ENCODE results near the gene PIK3AP1.
A peak's percentile ranks its signal among the peaks of the same experiment; 100 is the strongest.

The PIK3AP1 gene

DNA sequence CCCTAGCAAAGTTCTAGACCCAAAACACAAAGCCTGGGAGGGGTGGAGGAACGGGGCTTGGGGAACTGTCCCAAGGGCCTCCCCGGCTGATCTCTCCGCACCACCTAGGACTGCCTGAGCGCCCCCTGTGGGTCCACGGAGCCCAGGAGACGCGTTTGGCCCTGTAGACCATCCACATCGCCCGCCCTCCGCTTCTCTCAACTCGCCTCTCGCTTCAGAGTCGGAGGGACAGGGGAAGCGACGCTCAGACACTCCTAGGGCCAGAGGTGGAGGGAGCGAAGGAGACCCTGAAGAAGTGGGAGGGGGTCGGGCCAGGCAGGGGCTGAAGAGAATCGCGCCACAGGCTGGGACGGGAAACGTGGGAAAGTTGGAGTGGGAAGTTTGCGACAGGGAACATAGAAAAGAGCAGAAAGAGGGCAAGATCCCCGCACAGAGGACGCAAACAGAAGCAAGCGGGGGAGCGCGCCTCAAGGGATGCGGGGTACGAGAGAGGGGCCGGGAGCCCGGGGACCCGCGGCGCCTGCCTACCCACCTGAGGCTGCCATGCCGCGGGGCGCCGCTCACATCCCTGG lies 378 bp downstream of the PIK3AP1 start:
- WGBS = under 1% methylated on average over 34 of the region's 38 CpGs
- Histone ChIP-seq H2AFZ (ENCODE audit: low read depth, low read length) (no peak overlapping the region), H2AK5ac (ENCODE audit: low read length, severe bottlenecking) (no peak overlapping the region)

DNA sequence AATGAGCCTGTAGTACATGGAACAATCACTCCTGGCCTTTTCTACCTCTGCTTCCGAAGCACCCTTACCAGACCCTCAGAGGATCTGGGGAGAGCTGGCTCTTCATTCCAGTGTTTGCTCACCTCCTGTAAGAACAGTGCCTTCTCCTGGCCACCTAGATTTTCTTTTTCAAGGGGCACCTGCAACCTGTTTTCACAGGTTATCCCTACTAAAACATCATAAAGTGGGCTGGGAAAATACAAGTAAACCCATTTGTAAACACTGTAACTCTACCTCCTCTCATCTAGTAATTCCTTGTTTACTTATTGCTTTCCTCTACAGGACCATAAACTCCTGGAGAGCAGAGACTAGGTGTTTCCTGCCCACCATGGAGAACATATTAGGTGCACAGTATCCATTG lies 1.1 kb downstream of the PIK3AP1 start:
- Histone ChIP-seq H3K36me3 (ENCODE audit: control insufficient read depth in 1 of 2, insufficient read depth in 2 of 2, low read depth in 1 of 2, low read length in 2 of 2) (no peaks in the 10 kb centered on the region), H2AK5ac (ENCODE audit: low read length, severe bottlenecking) (no peak overlapping the region), H3K14ac (ENCODE audit: low read length in 2 of 2) (no peak overlapping the region)

More for the DNA sequence above, 378 bp downstream of the PIK3AP1 start:
- no peak overlapping the region for H3K27ac ChIP-seq (ENCODE audit: low read length, poor library complexity, severe bottlenecking)
- H3K36me3 ChIP-seq (ENCODE audit: control insufficient read depth in 1 of 2, insufficient read depth in 2 of 2, low read depth in 1 of 2, low read length in 2 of 2) = no peaks in the 10 kb centered on the region
- peak overlapping the region; percentile 58 to 68 for H3K4me3 ChIP-seq (ENCODE audit: insufficient read depth in 1 of 2, low read depth in 1 of 2, low read length in 2 of 2)
- H4K91ac ChIP-seq (ENCODE audit: low read length) = no peak overlapping the region
- H2BK5ac ChIP-seq (ENCODE audit: low read depth, low read length, poor library complexity, severe bottlenecking) = no peak overlapping the region
- DNase-seq = no peak
- H2BK120ac ChIP-seq (ENCODE audit: low read depth, low read length) = no peak overlapping the region
- H2BK15ac ChIP-seq (ENCODE audit: low read depth, poor library complexity, severe bottlenecking) = no peak overlapping the region
- no peak overlapping the region for H3K9ac ChIP-seq (ENCODE audit: low read length)
- H2BK12ac ChIP-seq (ENCODE audit: low read length in 2 of 2) = no peak overlapping the region
- H3K27me3 ChIP-seq (ENCODE audit: control insufficient read depth in 1 of 2, insufficient read depth in 1 of 2, low read length in 2 of 2) = peaks cover 39 to 49% of the 10 kb centered on the region in 2 experiments
- H4K8ac ChIP-seq (ENCODE audit: low read length) = no peak overlapping the region
- peaks cover 12% of the 10 kb centered on the region for H3K4me1 ChIP-seq (ENCODE audit: control insufficient read depth, insufficient read depth, low read depth, low read length)
- H3K9me3 ChIP-seq (ENCODE audit: control insufficient read depth, low read length) = no peaks in the 10 kb centered on the region
- H3K23ac ChIP-seq (ENCODE audit: low read length in 2 of 2) = peak overlapping the region in 1 of 2 experiments; percentile 20
- H3K18ac ChIP-seq (ENCODE audit: low read depth in 1 of 2, low read length in 2 of 2) = no peak overlapping the region
- H3K4ac ChIP-seq (ENCODE audit: low read depth in 1 of 2, low read length in 2 of 2) = no peak overlapping the region
- no peaks in the 10 kb centered on the region for H3K79me1 ChIP-seq (replicated peaks; ENCODE audit: low read length, poor library complexity, severe bottlenecking)
- H3K4me2 ChIP-seq (ENCODE audit: low read length, poor library complexity, severe bottlenecking) = peak overlapping the region; percentile 90
- H3K14ac ChIP-seq (ENCODE audit: low read length in 2 of 2) = no peak overlapping the region

DNA sequence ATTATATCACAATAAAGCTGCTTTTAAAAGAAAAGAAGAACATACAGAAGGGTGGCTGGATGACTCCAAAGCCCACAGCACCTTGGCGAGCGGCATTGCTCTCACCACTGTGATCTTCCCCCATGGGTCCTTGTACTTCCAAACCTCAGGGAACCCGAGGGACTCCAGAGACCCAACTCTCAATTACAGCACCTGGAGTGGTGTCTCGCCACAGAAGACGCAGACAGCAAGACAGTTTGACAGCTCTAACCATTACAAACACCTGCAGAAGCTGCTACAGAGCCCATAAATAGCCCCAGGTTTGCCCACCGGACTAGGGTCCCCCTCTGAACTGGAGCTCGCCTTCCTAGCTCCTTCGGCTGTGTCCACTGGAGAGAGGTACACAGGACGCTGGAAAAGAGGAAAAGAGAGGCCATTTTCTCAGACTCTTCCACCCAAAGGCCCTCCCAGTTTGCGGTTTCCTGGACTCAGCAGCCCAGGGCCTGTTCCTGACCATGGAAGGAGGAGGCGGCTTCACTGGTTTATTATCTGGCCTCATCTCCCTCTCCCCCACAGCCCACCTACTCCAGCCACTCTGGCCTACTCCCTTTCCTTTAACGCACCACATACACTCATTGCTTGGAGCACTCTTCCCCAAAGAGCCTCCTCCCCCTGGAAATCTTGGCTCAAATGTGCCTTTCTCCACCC lies 1.9 kb downstream of the PIK3AP1 start:
- Histone ChIP-seq H2BK15ac (ENCODE audit: low read depth, poor library complexity, severe bottlenecking) (no peak overlapping the region), H3K23ac (ENCODE audit: low read length in 2 of 2) (no peak overlapping the region), H3K27me3 (ENCODE audit: control insufficient read depth in 1 of 2, insufficient read depth in 1 of 2, low read length in 2 of 2) (peaks cover 39 to 42% of the 10 kb centered on the region in 2 experiments), H3K4ac (ENCODE audit: low read depth in 1 of 2, low read length in 2 of 2) (no peak overlapping the region), H3K4me2 (ENCODE audit: low read length, poor library complexity, severe bottlenecking) (no peak overlapping the region), H2AK5ac (ENCODE audit: low read length, severe bottlenecking) (no peak overlapping the region), H3K27ac (ENCODE audit: low read length, poor library complexity, severe bottlenecking) (no peak overlapping the region), H3K18ac (ENCODE audit: low read depth in 1 of 2, low read length in 2 of 2) (no peak overlapping the region), H4K91ac (ENCODE audit: low read length) (no peak overlapping the region), H2BK120ac (ENCODE audit: low read depth, low read length) (no peak overlapping the region), H3K79me1 (replicated peaks; ENCODE audit: low read length, poor library complexity, severe bottlenecking) (no peaks in the 10 kb centered on the region), H3K4me3 (ENCODE audit: insufficient read depth in 1 of 2, low read depth in 1 of 2, low read length in 2 of 2) (no peak overlapping the region), H3K9me3 (ENCODE audit: control insufficient read depth, low read length) (no peaks in the 10 kb centered on the region), H4K8ac (ENCODE audit: low read length) (no peak overlapping the region), H2AFZ (ENCODE audit: low read depth, low read length) (no peak overlapping the region), H3K14ac (ENCODE audit: low read length in 2 of 2) (no peak overlapping the region), H2BK5ac (ENCODE audit: low read depth, low read length, poor library complexity, severe bottlenecking) (no peak overlapping the region), H3K9ac (ENCODE audit: low read length) (no peak overlapping the region), H3K36me3 (ENCODE audit: control insufficient read depth in 1 of 2, insufficient read depth in 2 of 2, low read depth in 1 of 2, low read length in 2 of 2) (no peaks in the 10 kb centered on the region), H3K4me1 (ENCODE audit: control insufficient read depth, insufficient read depth, low read depth, low read length) (peaks cover 12% of the 10 kb centered on the region), H2BK12ac (ENCODE audit: low read length in 2 of 2) (no peak overlapping the region)
- DNase-seq = no peak
- 96% methylated on average over 12 of the region's 12 CpGs for WGBS

More for the DNA sequence above, 1.1 kb downstream of the PIK3AP1 start:
- Histone ChIP-seq H4K91ac (ENCODE audit: low read length) (no peak overlapping the region), H3K9me3 (ENCODE audit: control insufficient read depth, low read length) (no peaks in the 10 kb centered on the region), H3K4me3 (ENCODE audit: insufficient read depth in 1 of 2, low read depth in 1 of 2, low read length in 2 of 2) (no peak overlapping the region), H3K4me1 (ENCODE audit: control insufficient read depth, insufficient read depth, low read depth, low read length) (peaks cover 12% of the 10 kb centered on the region), H2BK15ac (ENCODE audit: low read depth, poor library complexity, severe bottlenecking) (no peak overlapping the region), H2BK12ac (ENCODE audit: low read length in 2 of 2) (no peak overlapping the region), H2BK120ac (ENCODE audit: low read depth, low read length) (no peak overlapping the region), H2BK5ac (ENCODE audit: low read depth, low read length, poor library complexity, severe bottlenecking) (no peak overlapping the region), H4K8ac (ENCODE audit: low read length) (no peak overlapping the region), H2AFZ (ENCODE audit: low read depth, low read length) (no peak overlapping the region), H3K9ac (ENCODE audit: low read length) (no peak overlapping the region), H3K79me1 (replicated peaks; ENCODE audit: low read length, poor library complexity, severe bottlenecking) (no peaks in the 10 kb centered on the region), H3K27me3 (ENCODE audit: control insufficient read depth in 1 of 2, insufficient read depth in 1 of 2, low read length in 2 of 2) (peaks cover 39 to 47% of the 10 kb centered on the region in 2 experiments), H3K27ac (ENCODE audit: low read length, poor library complexity, severe bottlenecking) (no peak overlapping the region), H3K4me2 (ENCODE audit: low read length, poor library complexity, severe bottlenecking) (no peak overlapping the region), H3K23ac (ENCODE audit: low read length in 2 of 2) (no peak overlapping the region), H3K4ac (ENCODE audit: low read depth in 1 of 2, low read length in 2 of 2) (no peak overlapping the region), H3K18ac (ENCODE audit: low read depth in 1 of 2, low read length in 2 of 2) (no peak overlapping the region)
- 94% methylated on average over 1 of the region's 1 CpG for WGBS
- DNase-seq = no peak

DNA sequence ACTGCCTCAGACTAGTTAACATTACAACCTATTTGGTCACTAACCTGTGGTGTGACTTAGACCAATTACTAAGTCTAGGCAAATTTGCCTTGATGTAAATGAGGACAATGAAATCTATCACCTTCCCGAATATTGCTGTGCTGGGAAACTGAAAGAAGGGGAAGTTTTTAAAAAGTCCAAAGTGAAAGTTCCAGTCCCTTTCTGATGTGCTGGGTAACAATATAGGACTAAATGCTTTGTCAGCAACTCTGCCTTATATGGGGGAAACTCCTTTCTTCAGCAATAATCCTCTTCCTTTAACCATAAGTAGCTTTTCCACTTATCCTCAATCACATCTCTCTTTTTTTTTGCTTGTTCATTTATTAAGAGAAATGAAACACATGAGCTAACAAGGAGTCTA lies 3.9 kb downstream of the PIK3AP1 start:
- no peak overlapping the region for H2BK120ac ChIP-seq (ENCODE audit: low read depth, low read length)
- no peak overlapping the region for H3K14ac ChIP-seq (ENCODE audit: low read length in 2 of 2)
- H2BK12ac ChIP-seq (ENCODE audit: low read length in 2 of 2) = no peak overlapping the region
- H4K91ac ChIP-seq (ENCODE audit: low read length) = no peak overlapping the region
- no peaks in the 10 kb centered on the region for H3K79me1 ChIP-seq (replicated peaks; ENCODE audit: low read length, poor library complexity, severe bottlenecking)
- no peak overlapping the region for H2BK5ac ChIP-seq (ENCODE audit: low read depth, low read length, poor library complexity, severe bottlenecking)
- H3K4me2 ChIP-seq (ENCODE audit: low read length, poor library complexity, severe bottlenecking) = no peak overlapping the region
- DNase-seq = no peak
- H2AFZ ChIP-seq (ENCODE audit: low read depth, low read length) = no peak overlapping the region
- no peak overlapping the region for H3K18ac ChIP-seq (ENCODE audit: low read depth in 1 of 2, low read length in 2 of 2)
- no peak overlapping the region for H2BK15ac ChIP-seq (ENCODE audit: low read depth, poor library complexity, severe bottlenecking)
- H3K9ac ChIP-seq (ENCODE audit: low read length) = no peak overlapping the region
- no peaks in the 10 kb centered on the region for H3K36me3 ChIP-seq (ENCODE audit: control insufficient read depth in 1 of 2, insufficient read depth in 2 of 2, low read depth in 1 of 2, low read length in 2 of 2)
- peaks cover 12% of the 10 kb centered on the region for H3K4me1 ChIP-seq (ENCODE audit: control insufficient read depth, insufficient read depth, low read depth, low read length)
- no peak overlapping the region for H2AK5ac ChIP-seq (ENCODE audit: low read length, severe bottlenecking)
- H3K4ac ChIP-seq (ENCODE audit: low read depth in 1 of 2, low read length in 2 of 2) = no peak overlapping the region
- no peaks in the 10 kb centered on the region for H3K9me3 ChIP-seq (ENCODE audit: control insufficient read depth, low read length)
- no peak overlapping the region for H3K27ac ChIP-seq (ENCODE audit: low read length, poor library complexity, severe bottlenecking)
- H3K4me3 ChIP-seq (ENCODE audit: insufficient read depth in 1 of 2, low read depth in 1 of 2, low read length in 2 of 2) = no peak overlapping the region
- H4K8ac ChIP-seq (ENCODE audit: low read length) = no peak overlapping the region
- 100% methylated on average over 1 of the region's 1 CpG for WGBS
- peaks cover 26 to 29% of the 10 kb centered on the region in 2 experiments for H3K27me3 ChIP-seq (ENCODE audit: control insufficient read depth in 1 of 2, insufficient read depth in 1 of 2, low read length in 2 of 2)
- H3K23ac ChIP-seq (ENCODE audit: low read length in 2 of 2) = no peak overlapping the region
